ENCODE results near the gene ANKRD12.

The ANKRD12 gene

DNA sequence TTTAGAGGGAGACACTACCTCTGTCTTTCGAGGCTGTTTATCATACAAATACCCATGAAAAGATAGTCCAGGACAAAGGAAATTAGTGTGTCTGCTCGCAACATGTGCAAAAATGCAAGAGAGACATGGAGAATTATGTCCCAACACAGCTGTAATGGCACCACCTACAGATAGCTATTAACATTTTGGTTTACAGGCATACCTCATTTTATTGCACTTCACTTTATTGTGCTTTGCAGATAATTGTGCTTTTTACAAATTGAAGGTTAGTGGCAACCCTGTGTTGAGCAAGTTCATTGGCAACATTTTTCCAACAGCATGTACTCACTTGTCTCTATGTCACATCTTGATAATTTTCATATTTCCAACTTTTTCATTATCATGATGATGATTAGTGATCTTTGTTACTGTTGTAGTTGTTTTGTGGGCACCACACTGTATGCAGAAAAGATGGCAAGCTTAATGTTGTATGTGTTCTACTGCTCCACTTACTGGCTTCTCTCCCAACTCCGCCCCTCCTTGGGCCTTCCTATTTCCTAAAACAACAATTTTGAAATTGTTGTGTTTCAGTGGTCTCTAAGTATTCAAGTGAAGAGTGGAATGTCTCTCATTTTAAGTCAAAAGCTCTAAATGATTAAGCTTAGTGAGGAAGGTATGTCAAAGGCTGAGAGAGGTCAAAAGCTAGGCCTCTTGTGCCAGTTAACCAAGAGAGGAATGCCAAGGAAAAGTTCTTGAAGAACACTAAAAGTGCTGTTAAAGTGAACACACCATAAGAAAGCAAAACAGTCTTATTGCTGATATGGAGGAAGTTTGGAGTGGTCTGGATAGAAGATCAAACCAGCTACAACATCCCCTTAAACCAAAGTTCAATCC lies 52.0 kb downstream of the ANKRD12 start:
- no peak for DNase-seq

DNA sequence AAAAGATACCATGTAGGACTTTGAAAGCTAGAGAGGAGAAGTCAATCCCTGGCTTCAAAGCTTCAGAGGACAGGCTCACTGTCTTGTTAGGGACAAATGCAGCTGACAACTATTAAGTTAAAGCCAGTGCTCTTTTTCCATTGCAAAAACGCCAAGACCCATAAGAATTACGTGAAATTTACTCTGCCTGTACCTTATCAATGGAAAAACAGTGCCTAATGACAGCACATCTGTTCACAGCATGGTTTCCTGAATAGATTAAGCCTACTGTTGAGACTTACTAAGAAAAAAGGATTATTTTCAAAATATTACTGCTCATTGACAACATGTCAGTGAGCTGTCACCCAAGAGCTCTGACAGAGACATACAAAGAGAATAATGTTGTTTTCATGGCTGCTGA lies 52.9 kb downstream of the ANKRD12 start:
- no peak for DNase-seq

DNA sequence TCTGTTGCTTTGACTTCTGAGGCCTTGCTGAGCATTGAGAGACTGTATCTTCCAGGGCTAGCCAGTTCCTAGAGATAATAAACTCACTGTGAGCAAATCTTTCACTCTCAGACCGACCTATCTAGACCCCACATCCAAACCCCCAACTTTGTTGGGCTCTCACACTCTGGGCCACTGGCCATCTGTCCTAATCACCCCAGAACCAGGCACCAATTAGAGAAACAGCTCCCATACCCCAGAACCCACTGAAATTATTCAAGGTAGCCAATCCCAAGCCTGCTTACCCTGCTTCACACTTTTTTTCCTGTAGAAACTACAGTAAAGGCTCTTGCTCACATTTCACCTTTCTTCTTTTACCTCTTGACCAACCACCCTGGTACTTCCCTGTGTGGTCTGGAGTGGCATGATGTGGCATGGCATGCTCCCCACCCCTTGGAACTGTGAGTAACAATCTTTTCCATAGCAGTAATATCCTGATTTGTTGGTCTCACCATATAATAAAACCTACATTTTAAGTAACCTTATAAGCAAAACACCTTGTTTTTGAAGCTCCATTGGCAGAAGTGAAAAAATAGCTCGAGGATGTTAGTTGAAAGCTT lies 55.2 kb downstream of the ANKRD12 start:
- DNase-seq: no peak

DNA sequence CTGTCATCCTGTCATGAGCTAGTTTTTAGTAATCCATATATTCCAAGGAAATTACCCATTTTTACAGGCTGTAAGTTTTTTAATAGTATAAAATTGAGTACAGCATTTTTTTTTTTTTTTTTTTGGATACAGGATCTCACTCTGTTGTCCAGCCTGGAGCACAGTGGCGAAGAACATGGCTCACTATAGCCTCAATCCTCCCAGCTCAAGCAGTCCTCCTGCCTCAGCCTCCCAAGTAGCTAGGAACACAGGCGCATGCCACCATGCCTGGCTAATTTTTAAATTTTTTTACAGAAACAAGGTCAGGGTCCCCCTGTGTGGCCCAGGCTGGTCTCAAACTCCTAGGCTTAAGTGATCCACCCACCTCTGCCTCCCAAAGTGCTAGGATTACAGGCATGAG lies 56.5 kb downstream of the ANKRD12 start:
- no peak for DNase-seq

DNA sequence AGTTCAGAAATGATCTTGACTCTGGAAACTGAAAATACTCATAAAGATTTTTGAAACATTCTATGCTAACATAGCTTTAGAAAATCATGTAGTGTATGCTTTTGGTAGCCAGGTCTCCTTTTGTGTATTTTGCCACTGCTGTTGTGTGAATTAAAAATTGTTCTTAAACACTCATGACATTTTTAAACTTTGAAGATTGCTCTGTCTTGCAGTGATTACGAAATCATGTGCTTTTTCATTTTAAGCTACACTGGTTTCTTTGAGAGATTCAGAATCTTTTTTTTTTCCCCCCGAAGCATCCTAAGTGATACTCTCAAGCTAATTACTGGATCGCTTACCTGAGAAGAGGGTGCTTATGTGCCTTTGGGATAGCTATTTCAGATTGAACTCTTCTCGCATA lies 60.0 kb downstream of the ANKRD12 start:
- DNase-seq: no peak

DNA sequence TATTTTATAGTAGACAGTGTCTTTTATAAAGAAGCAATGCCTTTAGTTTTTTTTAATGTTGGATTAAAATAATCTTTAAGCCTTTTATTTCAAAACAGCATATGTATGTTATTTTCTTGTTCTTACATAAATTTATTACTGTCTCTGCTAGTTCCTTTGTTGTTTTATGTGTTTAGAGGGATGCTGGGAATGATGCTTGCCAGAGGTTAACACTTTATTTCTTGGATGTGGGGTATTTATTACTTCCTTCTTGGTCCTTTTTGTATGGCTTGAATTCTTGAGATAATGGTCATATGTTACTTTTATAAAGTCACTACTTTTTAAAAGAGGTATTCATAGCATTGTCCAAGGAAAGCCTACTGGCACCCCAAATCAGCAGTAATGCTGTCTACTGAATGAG lies 63.1 kb downstream of the ANKRD12 start:
- DNase-seq: no peak

DNA sequence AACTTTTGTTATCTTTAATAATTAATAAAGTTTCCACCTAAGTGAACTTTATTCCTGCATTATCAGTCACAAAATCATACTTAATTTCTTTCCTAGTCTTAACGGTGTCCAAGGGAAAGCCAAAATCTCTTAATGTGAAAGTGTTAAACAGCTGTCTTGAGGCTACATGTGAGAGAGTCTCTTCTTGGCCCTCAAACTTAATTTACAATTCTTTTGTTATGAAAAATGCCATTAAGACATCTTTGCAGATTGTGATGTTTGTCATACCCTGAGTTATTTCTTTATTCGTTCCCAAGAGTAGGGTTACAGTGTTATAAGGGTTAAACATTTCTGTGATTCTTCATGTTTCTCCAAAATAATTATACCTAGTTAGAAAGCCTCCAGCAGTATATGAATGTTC lies 64.6 kb downstream of the ANKRD12 start:
- DNase-seq: no peak

DNA sequence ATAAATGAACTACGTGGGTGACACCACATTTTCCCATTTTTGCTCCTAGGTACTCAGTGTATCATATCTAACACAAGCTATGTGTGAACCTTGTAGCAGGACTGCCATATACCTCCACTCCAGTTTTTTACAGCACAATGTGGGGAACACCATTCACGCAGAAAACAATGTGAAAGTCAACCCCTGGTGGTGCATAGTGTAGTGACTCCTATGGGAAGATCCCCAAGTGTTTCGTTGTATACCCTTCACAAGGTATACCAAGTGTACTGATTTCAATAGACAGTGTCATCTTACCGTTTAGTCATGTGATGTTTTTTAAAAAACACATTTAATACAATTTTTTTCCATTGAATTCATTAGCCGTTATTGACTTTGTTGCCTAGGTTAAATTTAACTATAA lies 68.1 kb downstream of the ANKRD12 start:
- no peak for DNase-seq

DNA sequence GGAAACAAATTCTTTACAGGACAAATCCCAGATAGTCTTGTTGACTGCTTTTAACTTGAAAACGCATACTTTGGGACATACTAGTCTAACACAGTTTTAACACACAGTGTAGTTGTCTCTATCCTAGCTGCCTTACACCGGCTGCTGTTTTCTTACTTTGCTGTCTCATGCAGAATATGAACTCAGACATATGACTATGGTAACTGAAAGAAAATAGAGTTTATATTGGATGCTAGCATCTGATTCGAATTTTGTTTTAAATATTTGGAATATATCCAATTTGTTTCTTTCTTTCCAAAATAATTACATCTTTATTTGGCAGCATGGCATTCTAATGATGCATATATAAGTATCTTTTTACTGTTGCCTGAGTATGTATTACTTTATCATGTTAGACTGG lies 69.8 kb downstream of the ANKRD12 start:
- DNase-seq: no peak

DNA sequence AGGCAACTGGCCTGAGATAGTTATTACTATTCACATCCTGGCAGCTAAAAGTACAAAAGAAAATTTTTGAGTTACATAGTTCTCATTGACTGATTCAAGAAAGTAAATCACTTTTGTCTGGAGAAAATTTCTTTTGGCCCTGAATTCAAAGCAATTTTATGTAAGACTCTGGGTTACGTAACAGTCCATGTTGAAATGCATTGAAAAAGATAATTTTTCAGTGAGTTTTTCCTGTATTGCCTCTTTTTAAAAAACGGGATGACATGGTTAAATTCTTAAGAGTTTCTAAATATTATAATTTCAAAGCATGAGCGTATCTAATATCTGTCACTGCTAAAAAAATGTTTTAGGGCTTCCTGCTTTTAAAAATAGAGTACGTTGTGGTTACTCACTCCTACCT lies 72.7 kb downstream of the ANKRD12 start:
- DNase-seq: no peak

DNA sequence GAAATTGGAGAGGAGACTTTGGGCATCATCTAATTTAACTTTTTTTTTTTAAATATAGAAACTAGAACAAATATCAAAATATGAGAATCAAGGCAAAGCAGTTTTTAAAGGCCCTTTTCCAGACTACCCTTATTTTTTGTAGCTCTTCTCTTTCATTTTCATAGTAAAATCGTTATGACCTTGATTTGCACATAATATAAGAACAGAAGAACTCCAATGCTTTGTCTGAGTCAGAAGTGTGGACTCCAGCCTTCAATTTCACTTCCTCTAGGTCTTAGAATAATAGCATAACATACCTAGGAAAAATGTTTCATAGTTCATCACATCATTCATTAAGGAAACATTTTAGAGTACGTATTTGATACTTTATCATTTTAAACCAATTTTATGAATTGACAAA lies 74.4 kb downstream of the ANKRD12 start:
- no peak for DNase-seq

DNA sequence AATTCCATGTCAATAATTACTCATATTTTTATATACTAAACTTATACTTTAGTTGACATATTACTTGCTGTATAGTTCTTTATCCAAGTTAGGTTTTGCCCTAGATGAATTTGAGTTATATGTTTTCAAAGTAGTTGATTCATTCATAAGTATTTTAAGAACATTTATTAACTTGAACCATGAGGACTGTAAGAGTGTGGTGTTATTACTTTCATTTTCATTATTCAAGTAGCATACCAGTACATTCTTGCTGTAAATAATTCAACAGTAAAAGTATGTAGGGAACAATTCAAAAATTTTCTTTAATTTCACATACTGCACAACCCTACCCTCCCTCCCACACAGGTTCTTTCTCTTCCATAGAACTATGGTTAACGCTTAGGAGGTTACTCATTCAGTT lies 75.4 kb downstream of the ANKRD12 start:
- DNase-seq: no peak

DNA sequence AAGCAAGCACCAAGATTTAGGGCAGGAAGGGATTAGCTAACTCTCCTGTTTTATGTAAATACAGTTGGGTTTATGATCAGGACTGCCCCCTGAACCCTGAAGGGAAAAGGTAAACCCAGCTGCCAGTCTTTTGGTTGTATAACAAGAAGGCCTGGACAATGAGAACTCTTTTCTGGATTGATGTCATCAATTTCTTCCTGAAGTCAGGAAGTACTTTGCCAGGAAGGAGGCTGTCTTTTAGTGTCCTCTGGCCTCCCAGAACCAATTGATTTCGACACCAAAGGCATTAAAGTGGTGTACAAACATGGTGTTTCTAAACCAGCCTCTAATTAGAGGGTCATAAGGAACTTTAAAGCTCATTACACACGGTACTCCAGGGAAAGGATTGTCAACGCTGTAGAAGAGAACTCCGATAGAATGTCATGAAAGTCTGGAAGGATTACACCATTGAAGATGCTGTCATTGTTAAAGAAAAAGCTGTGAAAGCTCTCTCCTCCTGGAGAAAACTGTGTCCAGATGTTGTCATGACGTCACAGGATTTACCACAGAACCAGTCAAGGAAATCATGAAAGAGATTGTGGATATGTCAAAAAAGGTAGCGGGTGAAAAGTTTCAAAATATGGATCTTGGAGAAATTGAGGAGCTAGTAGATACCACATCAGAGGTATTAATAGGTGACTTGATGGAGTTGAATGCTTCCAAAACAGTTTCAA lies 78.8 kb downstream of the ANKRD12 start:
- no peak for DNase-seq

DNA sequence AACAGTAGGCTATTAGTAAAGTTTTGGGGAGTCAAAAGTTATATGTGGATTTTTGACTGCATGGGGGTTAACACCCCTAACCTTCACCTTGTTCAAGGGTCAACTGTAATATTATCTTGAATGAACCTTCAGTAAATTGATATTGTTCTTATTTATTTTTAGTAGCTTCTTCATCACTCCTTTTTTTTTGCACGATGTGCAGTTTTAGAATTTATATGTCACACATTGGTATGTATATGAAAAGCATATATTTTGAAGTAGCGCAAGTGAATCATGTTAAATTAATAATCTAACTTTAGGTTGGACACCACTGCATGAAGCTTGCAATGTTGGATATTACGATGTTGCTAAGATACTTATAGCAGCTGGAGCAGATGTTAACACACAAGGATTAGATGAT lies 79.9 kb downstream of the ANKRD12 start:
- no peak for DNase-seq

DNA sequence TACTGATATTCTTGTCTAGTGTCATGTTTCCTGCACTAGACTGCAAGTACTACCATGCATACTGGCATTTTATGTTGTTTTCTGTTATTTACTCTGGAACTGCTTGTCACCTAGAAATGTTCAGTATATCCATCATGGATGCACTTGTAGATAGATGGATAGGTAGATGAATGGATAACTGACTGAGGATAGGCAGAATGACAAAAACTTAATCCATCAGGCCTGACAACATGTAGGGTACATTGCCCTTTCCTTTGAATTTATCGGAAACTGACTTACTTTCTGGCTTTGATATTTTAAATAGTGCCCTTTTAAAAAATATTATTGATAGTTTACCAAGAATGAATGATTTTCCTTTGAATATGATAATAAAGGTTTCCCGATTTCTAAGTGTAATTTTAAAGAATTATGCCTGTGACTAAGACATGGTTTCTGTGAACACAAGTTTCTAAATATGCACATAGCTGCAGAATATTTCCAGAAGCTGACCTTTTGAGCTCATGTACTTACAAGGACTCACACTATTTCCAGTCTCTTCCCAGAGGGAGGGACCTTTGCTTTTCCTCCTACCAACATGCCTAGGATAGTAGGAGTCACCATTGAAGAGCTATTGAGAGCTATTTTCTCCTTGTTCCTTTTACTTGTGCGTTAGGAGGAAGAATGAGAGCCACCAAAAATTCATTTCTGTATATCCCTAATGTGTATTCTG lies 81.3 kb downstream of the ANKRD12 start:
- no peak for DNase-seq

DNA sequence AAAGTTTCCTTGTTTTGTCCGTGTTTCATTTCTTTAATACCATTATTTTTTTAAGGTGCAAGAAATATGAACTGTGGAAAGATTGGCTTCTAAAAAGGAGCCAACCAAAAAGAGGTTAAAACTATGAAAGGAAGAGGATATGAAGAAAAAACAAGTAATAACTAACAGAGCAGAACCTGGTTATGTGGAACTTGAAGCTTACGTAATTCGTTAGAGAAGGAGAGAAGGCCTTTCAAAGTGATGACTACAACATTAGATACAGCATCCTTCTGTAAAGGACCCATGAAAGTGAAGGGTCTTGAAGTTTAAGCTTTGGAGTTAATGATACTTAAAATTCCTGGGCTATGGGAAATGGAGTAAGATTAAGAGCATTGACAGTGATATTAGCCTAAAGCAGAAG lies 84.5 kb downstream of the ANKRD12 start:
- DNase-seq: no peak

DNA sequence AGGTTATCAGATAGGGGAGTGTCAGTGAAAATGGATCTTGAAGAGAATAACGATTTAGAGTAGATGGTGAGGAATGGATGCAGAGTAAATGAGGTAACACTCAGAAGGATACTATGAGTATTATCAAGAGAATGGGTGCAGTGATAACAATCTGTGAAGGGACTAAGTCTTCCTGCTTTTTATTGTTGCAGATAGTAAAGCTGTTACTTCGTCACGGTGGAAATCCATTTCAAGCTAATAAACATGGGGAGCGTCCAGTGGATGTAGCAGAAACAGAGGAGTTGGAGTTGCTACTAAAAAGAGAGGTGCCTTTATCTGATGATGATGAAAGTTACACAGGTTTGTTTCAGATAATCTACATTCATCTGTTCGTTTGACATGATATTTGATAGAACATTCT lies 85.1 kb downstream of the ANKRD12 start:
- no peak for DNase-seq

DNA sequence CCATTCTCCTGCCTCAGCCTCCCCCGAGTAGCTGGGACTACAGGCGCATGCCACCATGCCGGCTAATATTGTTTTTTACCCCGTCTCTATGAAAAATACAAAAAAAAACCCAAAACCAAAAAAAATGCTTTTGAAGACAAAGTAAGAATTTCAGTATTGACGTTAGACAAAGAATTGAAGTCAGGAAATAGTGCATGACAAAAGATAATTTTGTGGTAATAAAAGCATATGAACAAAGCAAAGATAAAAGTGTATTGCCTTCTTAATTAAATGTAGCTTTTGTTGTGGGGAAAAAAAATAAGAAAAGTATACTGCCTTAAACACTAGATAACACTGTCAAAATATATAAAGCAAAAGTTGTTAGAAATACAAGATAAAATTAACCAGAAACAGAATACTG lies 86.8 kb downstream of the ANKRD12 start:
- DNase-seq: no peak

DNA sequence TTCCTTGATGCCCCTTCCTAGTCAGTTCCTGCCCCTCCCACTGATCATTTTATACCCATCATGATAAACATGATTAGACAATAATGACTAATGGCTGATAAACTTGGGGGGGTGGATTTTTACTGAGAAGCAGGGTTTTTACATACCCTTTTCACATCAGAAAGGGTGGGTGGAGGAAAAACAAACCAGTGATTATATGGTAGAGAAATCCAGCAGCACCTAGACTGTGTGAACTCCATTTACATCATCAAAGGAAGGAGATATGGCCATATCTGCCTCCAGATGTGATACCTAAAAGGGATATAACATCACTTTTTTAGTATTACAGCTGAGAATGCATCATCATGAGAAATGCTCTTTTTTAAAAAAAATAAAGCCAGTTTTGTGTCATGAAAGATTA lies 89.9 kb downstream of the ANKRD12 start:
- no peak for DNase-seq

DNA sequence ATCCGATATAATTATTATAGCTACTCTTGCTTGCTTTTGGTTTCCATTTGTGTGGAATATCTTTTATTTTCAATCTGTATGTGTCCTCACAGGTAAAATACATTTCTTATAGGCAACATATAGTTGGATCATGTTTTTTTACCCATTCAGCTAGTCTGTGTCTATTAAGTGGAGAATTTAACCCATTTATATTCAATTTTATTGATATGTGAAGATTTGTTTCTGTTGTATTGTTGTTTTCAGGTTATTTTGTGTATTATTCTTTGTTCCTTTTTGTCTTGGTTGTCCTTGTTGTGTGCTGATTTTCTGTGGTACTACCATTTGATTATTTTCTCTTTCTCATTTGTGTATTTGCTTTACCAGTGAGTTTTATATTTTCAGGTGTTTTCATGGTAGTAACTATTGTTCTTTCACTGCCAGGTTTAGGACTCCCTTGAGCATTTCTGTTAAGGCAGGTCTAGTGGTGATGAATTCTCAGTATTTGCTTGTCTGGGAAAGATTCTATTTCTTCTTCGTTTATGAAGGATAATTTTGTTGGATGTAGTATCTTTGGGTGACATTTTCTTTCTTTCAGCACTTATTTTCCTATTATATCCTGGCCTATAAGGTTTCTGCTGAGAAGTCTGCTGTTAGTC lies 95.4 kb downstream of the ANKRD12 start:
- DNase-seq: no peak

DNA sequence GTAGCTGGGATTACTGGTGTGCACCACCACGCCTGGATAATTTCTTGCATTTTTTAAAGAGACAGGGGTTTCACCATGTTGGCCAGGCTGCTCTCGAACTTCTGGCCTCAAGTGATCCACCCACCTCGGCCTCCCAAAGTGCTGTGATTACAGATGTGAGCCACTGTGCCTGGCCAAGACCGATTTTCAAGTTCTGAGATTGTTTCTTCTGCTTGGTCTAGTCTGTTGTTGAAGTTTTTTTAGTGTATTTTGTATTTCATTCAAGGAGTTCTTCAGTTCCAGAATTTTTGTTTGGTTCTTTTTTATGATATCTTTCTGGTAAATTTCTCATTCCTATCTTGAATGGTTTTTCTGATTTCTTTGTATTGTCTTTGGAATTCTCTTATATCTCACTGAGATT lies 96.4 kb downstream of the ANKRD12 start:
- no peak for DNase-seq

DNA sequence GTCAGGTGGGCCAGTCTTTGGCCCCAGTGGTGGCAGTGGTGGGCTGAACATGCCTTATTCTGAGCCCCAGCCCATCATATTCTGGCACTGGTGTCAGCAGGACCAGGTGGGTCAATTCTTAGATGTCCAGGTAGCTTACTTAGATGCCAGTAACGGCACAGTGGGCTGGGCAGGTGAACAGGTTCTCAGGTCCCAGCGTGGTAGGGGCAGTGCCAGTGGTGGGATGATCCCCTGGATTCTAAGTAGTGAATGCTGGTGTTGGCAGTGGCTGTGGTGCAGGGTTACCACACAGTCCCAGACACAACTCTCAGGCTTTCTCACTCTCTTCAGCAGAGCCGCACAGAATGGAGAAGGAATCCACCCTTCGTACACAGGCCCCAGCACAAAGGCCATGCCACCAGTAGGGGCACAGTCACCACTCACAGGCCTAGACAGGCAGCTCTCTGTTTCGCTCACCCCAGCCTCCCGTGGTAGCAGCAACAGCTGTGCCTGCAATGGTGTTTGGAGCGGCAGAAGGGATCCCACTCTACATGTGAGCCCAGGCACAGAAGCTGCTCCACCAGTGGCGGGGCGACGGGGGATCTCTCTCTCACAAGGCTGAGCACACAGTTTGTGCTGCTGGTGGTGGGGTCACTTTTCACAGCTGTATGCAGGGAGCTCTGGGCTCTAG lies 97.3 kb downstream of the ANKRD12 start:
- DNase-seq: no peak

All from NCI-H1436 (cell line).